NOMO-1 treated with dmso at 0.1 percent for 144 hours (cell line): ENCODE measurements around the gene COL25A1.
"Not testable (repeated sequence)": the region's sequence is repeated elsewhere in the genome, so short reads cannot be mapped to it uniquely, and the experiment has no call there.

Experiments
- DNase-seq: peaks from one replicate; lab custom pipeline; 2025; ENCODE audit not compliant: unreplicated experiment; lab: John Stamatoyannopoulos, UW

Gene COL25A1

GRCh38 chr4:108972613-108973283, 329.7 kb downstream of the COL25A1 start:
- DNase-seq, result no peak

GRCh38 chr4:108971473-108971872, 331.0 kb downstream of the COL25A1 start:
- DNase-seq, result no peak

DNA sequence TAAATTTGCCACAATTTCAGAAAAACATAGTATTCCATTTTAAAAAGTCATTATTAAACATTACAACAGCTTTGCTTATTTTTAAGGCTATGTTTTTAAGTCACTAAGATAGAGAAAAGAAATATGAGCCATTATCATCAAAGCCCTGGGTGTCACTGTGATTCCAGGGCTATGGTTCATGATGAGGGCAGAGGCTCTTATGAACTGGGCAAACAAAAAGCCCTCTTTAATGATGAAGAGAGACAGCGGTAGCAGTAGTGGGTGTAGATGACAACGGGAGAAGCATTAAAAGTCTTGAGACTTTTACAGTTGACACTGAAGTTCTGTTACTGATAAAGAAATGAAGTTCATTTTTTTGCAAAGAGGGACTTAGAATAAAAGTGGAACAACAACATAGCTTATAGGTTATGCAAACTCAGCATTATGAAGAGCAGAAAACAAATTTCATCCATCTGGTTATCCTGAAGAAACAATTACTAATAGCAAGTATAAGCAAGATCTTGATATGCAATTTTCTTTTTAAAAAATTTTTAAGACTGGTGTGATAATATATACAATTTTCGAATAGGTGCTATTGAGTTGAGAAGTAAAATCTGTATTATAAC, 336.9 kb downstream of the COL25A1 start:
- DNase-seq, result no peak

DNA sequence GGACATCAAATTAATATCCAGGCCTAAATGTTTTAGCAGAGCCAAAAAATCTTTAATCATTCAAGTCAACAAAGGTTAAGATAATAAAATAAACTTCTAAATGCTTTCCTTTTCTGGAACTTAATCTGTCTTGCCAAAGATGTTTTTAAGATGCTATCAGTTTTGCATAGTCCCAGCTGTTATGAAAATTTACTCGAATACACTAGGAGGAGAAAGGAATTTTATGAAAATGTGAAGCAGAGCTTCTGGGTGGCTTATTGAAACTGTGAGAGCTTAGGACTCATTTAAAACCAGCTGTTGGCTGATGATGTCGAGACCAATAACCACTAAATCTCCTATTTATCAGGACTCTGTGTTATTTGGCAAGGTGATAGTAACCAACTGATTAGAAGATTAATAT, 337.4 kb downstream of the COL25A1 start:
- no peak for DNase-seq

- DNase-seq, result no peak
Measured at GRCh38 chr4:108963910-108964309, 338.5 kb downstream of the COL25A1 start.

DNA sequence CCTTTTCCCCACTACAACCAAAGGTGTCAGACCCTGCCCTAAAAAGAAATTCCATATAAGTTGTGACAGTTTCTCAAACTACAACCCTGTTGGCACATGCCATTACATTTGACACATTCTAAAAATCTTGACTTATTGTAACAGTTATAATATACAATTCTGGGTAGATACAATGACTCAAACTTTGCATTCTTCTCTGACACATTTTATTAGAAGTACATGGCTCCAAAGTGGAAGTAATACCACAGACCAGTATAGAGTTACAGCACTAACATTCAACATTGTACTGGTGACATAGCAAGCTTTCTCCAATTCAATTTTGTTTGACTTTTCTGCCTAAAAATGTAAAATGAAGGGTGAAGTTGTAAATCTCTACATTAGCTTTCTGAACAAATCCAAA, 343.0 kb downstream of the COL25A1 start:
- DNase-seq, result no peak

- no peak for DNase-seq
Measured at GRCh38 chr4:108954880-108955279, 347.6 kb downstream of the COL25A1 start.

DNA sequence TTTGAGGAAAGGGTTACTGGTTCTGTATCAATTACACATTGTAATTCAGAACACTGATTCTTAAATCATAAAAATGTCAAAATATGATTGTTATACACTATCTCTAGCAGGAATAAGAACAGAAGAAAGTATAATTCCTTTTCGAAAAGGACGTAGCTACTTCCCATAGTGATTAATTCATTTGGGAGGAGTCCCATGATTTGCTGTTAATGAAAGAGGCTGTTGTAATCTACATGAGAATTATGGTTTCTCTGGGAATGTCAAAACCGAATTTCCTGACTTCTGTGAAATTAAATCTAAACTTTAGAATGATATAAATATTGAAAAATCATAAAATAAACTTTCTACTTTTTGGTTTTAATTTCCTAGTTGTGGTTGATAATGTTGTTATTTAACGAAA, 348.5 kb downstream of the COL25A1 start:
- no peak for DNase-seq

DNA sequence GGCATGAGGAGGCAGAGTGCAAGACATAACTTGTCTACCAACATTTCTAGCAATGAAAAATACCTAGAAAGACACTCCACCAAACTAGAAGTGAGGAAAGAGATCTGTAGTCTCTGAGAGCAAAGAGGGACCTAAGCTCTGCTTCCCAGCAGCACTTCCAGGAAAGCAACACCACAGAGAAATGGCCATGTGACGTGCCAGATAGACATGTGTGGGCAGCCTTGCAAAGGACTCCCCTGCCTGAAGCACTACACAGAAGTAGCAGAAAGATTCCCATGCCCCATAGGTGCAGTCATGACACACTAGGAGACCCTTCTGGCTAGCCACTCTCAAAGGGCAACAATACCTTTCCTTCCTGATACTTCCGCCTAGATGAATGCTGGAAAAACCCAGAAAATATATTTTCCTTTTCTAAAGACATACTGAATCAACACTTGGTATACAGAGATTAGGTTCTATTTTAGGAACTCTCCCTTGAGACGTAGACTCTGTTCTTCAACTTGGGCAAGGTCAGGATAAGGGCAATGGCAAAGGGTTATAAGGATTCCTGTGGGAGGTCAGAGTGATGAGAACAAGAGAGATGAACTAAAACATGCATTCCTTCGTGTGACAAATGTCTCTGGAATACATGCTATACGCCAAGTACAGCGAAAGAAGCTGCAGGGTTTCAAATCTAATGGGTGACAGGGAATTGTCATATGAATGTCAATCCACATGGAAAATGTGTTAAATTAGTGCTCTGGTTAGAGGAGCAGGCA, 352.1 kb downstream of the COL25A1 start:
- no peak for DNase-seq

DNA sequence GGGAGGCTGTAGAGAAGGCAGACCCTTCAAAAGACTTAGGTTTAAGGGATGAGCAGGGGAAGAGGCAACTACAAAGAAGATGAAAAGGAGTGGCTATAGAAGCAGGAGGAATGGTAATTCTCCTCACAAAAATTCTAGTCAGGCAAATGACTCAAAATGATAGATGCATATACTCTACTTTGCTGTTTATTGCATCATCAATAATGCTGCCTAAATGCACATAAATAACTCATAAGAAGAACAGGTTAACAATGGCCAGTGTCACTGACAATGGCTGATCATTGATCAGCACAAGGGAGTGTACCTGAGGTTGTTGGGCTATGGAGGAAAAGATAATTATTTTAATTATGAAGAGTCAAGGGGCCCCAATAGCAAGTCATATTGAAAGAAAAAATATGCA, 354.9 kb downstream of the COL25A1 start:
- DNase-seq, result no peak

GRCh38 chr4:108946237-108946636, 356.2 kb downstream of the COL25A1 start:
- DNase-seq, result no peak

DNA sequence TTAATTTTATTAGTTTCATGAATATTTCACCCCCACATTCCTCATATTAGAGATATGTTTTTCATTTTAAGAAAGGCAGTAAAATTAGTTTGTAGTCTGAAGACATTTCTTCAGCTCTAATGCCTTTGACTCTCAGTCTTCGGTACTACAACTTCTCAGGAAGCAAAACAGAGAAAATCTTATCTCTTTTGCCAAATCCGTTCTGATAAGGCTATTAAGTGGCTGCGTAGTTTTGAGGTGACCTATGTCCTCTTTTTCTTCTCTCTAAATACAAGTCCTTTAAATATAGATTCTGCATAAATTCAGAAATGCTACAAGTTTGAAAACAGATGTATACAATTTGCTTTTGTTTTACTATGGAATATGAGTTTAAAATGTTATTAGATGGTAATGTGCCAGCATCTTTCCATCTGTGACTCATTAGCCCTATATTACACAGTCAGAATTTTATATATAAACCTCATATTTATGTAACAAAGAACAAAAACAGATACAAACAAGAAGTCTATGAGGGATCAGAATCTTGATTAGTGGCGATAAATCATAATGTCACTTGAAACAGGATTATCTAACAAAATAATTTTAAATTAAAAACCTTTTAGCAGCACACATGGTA, 358.4 kb downstream of the COL25A1 start:
- DNase-seq, result no peak

DNA sequence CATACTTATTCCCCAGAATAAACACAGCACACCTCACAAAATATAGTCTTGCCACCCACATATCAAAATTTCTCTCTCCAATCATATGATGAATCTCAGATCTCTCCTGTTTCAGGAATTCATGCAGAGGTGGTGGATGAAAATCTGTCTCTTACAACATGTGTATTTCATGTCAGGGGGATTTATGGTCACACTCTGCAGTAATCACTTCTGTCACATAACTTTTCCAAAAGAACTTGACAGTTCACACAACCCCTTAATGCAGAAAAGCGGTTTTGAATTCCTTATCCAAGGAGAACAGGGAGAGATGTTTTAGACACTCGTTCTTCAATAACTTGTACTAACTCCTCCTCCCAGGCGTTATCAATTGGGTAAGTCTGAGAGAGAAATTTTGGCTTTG, 359.1 kb downstream of the COL25A1 start:
- no peak for DNase-seq

- no peak for DNase-seq
Measured at GRCh38 chr4:108941904-108942430, 360.5 kb downstream of the COL25A1 start.

GRCh38 chr4:108940634-108941033, 361.8 kb downstream of the COL25A1 start:
- no peak for DNase-seq

DNA sequence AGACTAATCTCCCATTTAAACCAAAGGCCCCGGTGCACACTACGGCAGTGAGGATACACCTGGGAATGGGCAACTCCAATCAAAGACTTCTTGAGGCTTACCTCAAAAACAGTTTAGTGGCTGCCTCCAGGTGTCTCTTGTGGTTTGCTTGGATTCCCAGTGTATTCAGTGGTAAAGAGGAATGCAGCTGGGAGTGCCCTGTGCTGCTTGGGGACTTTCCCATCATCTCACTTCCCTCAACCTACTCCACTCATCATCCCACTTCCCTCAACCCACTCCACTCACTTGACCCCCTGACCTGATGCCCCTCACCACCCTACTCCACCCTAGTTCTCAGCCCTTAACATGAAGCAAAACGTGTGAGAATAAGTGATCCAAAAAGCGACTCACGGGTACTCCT, 362.3 kb downstream of the COL25A1 start:
- no peak for DNase-seq

DNA sequence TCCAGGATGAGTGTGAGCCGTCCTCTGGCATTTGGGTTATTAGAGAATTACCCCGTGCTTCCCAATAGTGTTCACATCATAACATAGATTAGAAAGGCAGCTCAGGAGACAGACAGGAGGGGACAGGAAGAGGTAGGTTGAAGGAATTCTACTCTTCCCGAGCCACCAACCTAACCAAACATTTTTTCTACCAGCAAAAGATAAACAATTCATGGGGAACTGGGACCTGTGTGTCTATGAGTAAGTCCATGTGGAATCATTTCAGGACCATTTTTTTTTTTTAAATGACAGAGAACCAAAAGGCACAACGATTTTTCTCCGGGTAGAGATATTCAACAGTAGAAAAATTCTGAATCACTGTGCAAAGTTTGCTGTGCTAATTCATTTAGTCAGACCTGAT, 365.4 kb downstream of the COL25A1 start:
- DNase-seq, result no peak

DNA sequence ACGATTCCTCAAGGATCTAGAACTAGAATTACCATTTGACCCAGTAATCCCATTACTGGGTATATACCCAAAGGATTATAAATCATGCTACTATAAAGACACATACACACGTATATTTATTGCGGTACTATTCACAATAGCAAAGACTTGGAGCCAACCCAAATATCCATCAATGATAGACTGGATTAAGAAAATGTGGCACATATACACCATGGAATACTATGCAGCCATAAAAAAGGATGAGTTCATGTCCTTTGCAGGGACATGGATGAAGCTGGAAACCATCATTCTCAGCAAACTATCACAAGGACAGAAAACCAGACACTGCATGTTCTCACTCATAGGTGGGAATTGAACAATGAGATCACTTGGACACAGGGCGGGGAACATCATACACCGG, 368.5 kb downstream of the COL25A1 start:
- not testable (repeated sequence) for DNase-seq

- DNase-seq, result no peak
Measured at GRCh38 chr4:108933046-108933445, 369.4 kb downstream of the COL25A1 start.

DNA sequence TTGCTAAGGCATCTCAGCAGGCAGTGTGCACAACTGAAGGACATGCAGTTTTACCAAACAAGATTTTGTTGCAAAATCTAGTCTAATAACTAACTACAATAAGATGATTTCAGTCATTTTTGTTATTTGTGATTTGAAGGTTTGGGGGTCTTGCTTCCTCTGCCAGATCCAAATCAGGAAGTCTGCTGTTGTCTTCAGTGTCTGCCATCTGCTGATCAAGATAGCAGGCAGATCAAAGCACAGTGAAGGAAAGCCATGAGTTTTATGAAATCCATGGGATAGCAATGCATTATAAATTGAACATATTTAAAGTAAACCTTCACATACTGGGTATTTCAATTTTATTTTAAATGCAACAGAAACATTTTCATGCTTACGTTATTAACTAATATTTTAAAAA, 370.5 kb downstream of the COL25A1 start:
- no peak for DNase-seq

- no peak for DNase-seq
Measured at GRCh38 chr4:108930186-108930585, 372.3 kb downstream of the COL25A1 start.

DNA sequence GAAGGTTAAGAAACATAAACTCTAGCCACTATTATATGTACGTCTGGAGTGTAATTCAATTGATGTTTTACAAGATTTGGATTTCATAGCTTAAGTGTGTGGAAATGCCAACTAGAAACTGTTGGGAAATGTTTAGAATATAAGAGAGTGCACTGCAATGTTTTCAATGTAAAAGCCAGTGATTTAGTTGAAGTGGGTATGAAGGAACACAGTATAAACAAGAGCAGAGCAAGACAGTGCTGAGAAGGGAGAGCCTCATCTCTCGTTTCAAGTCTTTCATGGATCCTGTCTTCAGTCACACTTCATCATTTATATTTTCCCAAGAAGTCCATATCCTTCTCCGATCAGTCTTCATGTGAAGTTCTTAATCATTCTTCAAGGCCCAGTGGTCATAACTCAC, 375.7 kb downstream of the COL25A1 start:
- no peak for DNase-seq
